ENCODE measurements around the gene NALCN. TPM values are rescaled to one million over a fixed set of nuclear protein-coding genes. Genes with fewer than 3 reads are reported as not detected.

NALCN gene
- total RNA-seq, 1 donor from 2014 or later: not detected

DNA sequence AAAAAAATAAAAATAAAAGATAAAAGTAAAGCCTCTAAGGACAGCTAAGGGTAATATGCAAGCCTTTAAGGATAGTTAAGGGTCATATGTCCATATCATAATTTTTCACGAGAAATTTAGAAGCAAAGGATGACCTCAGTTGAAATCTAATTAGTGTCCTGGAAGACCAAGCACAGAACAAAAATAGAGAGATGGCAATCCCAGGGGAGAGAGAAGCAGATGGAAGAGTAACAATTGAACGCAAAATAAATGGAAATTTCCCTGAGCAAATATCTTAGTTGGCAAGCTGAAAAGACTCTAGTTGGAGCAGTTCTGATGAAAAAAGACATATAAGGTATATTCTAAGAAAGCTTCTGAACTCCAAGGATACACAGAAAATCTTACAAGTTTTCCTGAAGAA is 275.4 kb downstream of the NALCN start:
- no peaks in the 10 kb centered on the region for H3K4me1 Mint-ChIP-seq (ENCODE audit: low read depth)
- H3K27ac Mint-ChIP-seq: no peak overlapping the region
- H3K9me3 Mint-ChIP-seq: no peaks in the 10 kb centered on the region
- intact Hi-C loops (cut with micrococcal nuclease): no loop called here
- H3K27me3 Mint-ChIP-seq (ENCODE audit: insufficient read depth): peaks cover 8% of the 10 kb centered on the region
- DNase-seq (ENCODE audit: low spot score): no peak
- no peaks in the 10 kb centered on the region for H3K36me3 Mint-ChIP-seq (ENCODE audit: low read depth)
- no peak overlapping the region for H3K4me3 Mint-ChIP-seq

DNA sequence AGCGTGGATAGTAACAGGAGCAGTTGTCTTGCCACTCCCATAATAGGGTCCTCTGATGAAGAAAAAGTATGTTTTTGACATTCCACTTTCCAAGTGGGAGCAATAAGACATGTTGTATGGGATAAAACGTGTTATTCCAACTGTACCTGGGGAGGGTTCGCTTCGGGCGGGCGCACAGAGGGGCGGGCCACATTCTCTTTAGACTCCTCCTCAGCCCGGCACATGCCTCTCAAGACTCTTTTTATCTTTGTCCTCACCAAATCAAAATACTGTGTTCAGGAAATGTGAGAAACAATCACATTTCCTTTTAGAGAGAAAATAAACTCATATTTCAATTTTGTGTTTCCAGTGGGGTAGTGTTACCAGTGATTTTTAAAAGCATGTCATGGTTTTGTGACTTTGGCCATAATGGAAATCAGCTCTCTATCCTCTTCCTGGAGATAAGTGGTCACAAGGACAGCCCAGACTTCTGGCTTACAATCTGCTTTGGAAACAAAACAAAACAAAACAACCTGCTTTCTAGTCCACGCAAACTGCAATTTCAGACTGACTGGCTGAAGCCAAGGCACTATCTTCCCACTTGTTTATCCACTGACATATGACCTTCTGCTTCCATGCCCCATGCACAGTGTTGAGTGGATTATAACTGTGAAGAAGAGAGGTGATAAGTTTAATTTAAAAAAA is 276.1 kb downstream of the NALCN start:
- no peaks in the 10 kb centered on the region for H3K4me1 Mint-ChIP-seq (ENCODE audit: low read depth)
- no peak overlapping the region for H3K27ac Mint-ChIP-seq
- peaks cover 8% of the 10 kb centered on the region for H3K27me3 Mint-ChIP-seq (ENCODE audit: insufficient read depth)
- no peaks in the 10 kb centered on the region for H3K36me3 Mint-ChIP-seq (ENCODE audit: low read depth)
- no peaks in the 10 kb centered on the region for H3K9me3 Mint-ChIP-seq
- DNase-seq (ENCODE audit: low spot score): no peak
- intact Hi-C loops (cut with micrococcal nuclease): no loop called here
- no peak overlapping the region for H3K4me3 Mint-ChIP-seq

DNA sequence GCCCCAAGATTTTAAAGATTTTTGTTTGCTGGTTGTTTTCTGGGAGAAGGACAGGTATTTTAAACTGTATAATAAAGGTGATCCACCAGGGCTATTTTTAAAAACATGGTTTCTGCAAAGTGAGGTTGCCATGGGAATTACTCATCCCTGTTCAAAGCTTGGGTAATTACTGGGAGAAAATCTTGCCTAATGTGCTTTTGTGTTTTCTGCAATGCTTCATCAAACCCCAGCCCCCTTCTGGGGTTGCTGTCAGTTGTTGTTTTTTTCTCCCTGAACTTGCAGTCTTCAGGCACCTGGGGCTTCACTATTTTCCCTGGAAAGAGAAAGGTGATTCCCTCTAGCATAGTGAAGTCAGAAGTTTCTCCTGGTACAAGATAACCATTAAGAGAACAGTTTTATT is 277.2 kb downstream of the NALCN start:
- intact Hi-C loops (cut with micrococcal nuclease): no loop called here
- no peak overlapping the region for H3K27ac Mint-ChIP-seq
- H3K4me3 Mint-ChIP-seq: no peak overlapping the region

GRCh38 chr13:101127741-101128353 is 288.5 kb downstream of the NALCN start:
- H3K36me3 Mint-ChIP-seq (ENCODE audit: low read depth): no peaks in the 10 kb centered on the region
- no peak overlapping the region for H3K4me3 Mint-ChIP-seq
- intact Hi-C loops (cut with micrococcal nuclease): loop anchor here (1.0 kb wide), 3 partner anchors 406 to 1472 kb away; no protein-coding TSS in a partner anchor
- no peaks in the 10 kb centered on the region for H3K9me3 Mint-ChIP-seq
- peaks cover 5% of the 10 kb centered on the region for H3K4me1 Mint-ChIP-seq (ENCODE audit: low read depth)
- no peak for DNase-seq (ENCODE audit: low spot score)
- H3K27ac Mint-ChIP-seq: no peak overlapping the region
- peaks cover 11% of the 10 kb centered on the region for H3K27me3 Mint-ChIP-seq (ENCODE audit: insufficient read depth)

More for the DNA sequence above, 277.2 kb downstream of the NALCN start:
- Mint-ChIP-seq H3K4me1 (ENCODE audit: low read depth) (no peaks in the 10 kb centered on the region), H3K36me3 (ENCODE audit: low read depth) (no peaks in the 10 kb centered on the region), H3K9me3 (no peaks in the 10 kb centered on the region), H3K27me3 (ENCODE audit: insufficient read depth) (peaks cover 6% of the 10 kb centered on the region)
- DNase-seq (ENCODE audit: low spot score): no peak

- DNase-seq (ENCODE audit: low spot score): no peak
- peaks cover 4% of the 10 kb centered on the region for H3K4me1 Mint-ChIP-seq (ENCODE audit: low read depth)
- peaks cover 2% of the 10 kb centered on the region for H3K27me3 Mint-ChIP-seq (ENCODE audit: insufficient read depth)
- H3K27ac Mint-ChIP-seq: no peak overlapping the region
- H3K9me3 Mint-ChIP-seq: no peaks in the 10 kb centered on the region
- no peaks in the 10 kb centered on the region for H3K36me3 Mint-ChIP-seq (ENCODE audit: low read depth)
- intact Hi-C loops (cut with micrococcal nuclease): no loop called here
- H3K4me3 Mint-ChIP-seq: no peak overlapping the region
Measured at GRCh38 chr13:101123028-101123427, 293.3 kb downstream of the NALCN start.

- Mint-ChIP-seq H3K27ac (no peak overlapping the region), H3K27me3 (ENCODE audit: insufficient read depth) (peaks cover 2% of the 10 kb centered on the region), H3K4me3 (no peak overlapping the region), H3K4me1 (ENCODE audit: low read depth) (no peaks in the 10 kb centered on the region), H3K36me3 (ENCODE audit: low read depth) (no peaks in the 10 kb centered on the region), H3K9me3 (no peaks in the 10 kb centered on the region)
- no peak for DNase-seq (ENCODE audit: low spot score)
- intact Hi-C loops (cut with micrococcal nuclease): no loop called here
Measured at GRCh38 chr13:101121608-101122007, 294.7 kb downstream of the NALCN start.

GRCh38 chr13:101120007-101120406 is 296.3 kb downstream of the NALCN start:
- Mint-ChIP-seq H3K27ac (no peak overlapping the region), H3K36me3 (ENCODE audit: low read depth) (no peaks in the 10 kb centered on the region), H3K9me3 (no peaks in the 10 kb centered on the region), H3K4me3 (no peak overlapping the region), H3K27me3 (ENCODE audit: insufficient read depth) (peaks cover 2% of the 10 kb centered on the region), H3K4me1 (ENCODE audit: low read depth) (no peaks in the 10 kb centered on the region)
- DNase-seq (ENCODE audit: low spot score): no peak
- intact Hi-C loops (cut with micrococcal nuclease): no loop called here

GRCh38 chr13:101116826-101117225 is 299.5 kb downstream of the NALCN start:
- H3K36me3 Mint-ChIP-seq (ENCODE audit: low read depth): no peaks in the 10 kb centered on the region
- no peak for DNase-seq (ENCODE audit: low spot score)

GRCh38 chr13:101116341-101116740 is 300.0 kb downstream of the NALCN start:
- H3K9me3 Mint-ChIP-seq: no peaks in the 10 kb centered on the region
- intact Hi-C loops (cut with micrococcal nuclease): no loop called here
- no peaks in the 10 kb centered on the region for H3K36me3 Mint-ChIP-seq (ENCODE audit: low read depth)
- H3K27ac Mint-ChIP-seq: no peak overlapping the region
- peaks cover 2% of the 10 kb centered on the region for H3K27me3 Mint-ChIP-seq (ENCODE audit: insufficient read depth)
- no peaks in the 10 kb centered on the region for H3K4me1 Mint-ChIP-seq (ENCODE audit: low read depth)
- no peak for DNase-seq (ENCODE audit: low spot score)
- H3K4me3 Mint-ChIP-seq: no peak overlapping the region

More at GRCh38 chr13:101116826-101117225, 299.5 kb downstream of the NALCN start:
- Mint-ChIP-seq H3K9me3 (no peaks in the 10 kb centered on the region), H3K4me3 (no peak overlapping the region), H3K4me1 (ENCODE audit: low read depth) (no peaks in the 10 kb centered on the region), H3K27ac (no peak overlapping the region), H3K27me3 (ENCODE audit: insufficient read depth) (peaks cover 2% of the 10 kb centered on the region)
- intact Hi-C loops (cut with micrococcal nuclease): no loop called here

- Mint-ChIP-seq H3K4me3 (no peak overlapping the region), H3K36me3 (ENCODE audit: low read depth) (no peaks in the 10 kb centered on the region), H3K9me3 (no peaks in the 10 kb centered on the region), H3K27me3 (ENCODE audit: insufficient read depth) (peaks cover 2% of the 10 kb centered on the region), H3K4me1 (ENCODE audit: low read depth) (no peaks in the 10 kb centered on the region), H3K27ac (no peak overlapping the region)
- intact Hi-C loops (cut with micrococcal nuclease): no loop called here
- no peak for DNase-seq (ENCODE audit: low spot score)
Measured at GRCh38 chr13:101115762-101116171, 300.5 kb downstream of the NALCN start.

- DNase-seq (ENCODE audit: low spot score): no peak
- no peak overlapping the region for H3K27ac Mint-ChIP-seq
- H3K4me1 Mint-ChIP-seq (ENCODE audit: low read depth): no peaks in the 10 kb centered on the region
- no peaks in the 10 kb centered on the region for H3K27me3 Mint-ChIP-seq (ENCODE audit: insufficient read depth)
- no peaks in the 10 kb centered on the region for H3K36me3 Mint-ChIP-seq (ENCODE audit: low read depth)
- intact Hi-C loops (cut with micrococcal nuclease): no loop called here
- no peak overlapping the region for H3K4me3 Mint-ChIP-seq
- H3K9me3 Mint-ChIP-seq: no peaks in the 10 kb centered on the region
Measured at GRCh38 chr13:101111894-101112293, 304.4 kb downstream of the NALCN start.

GRCh38 chr13:101109005-101109404 is 307.3 kb downstream of the NALCN start:
- Mint-ChIP-seq H3K4me3 (no peak overlapping the region), H3K27ac (no peak overlapping the region), H3K9me3 (no peaks in the 10 kb centered on the region), H3K4me1 (ENCODE audit: low read depth) (no peaks in the 10 kb centered on the region), H3K36me3 (ENCODE audit: low read depth) (no peaks in the 10 kb centered on the region), H3K27me3 (ENCODE audit: insufficient read depth) (peaks cover 4% of the 10 kb centered on the region)
- DNase-seq (ENCODE audit: low spot score): no peak
- intact Hi-C loops (cut with micrococcal nuclease): no loop called here

DNA sequence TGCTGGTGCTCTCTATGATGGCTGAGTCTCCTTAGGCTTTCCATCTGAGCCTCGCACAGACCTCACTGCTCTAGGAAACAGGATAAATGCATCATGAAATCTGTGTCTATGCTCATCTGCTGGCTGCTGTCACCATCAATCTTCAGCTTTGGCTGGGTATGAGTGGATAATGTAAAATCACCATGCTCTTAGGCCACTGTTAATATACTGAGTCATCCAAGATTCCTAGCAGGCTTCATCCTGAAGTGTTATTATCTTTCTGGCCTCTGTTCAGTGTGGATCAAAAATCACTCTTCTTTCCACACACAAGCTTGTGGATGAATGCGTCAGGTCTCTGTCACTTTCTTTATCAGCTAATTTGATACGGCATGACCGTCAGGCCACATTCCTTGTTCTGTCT is 317.4 kb downstream of the NALCN start:
- intact Hi-C loops (cut with micrococcal nuclease): no loop called here
- Mint-ChIP-seq H3K27me3 (ENCODE audit: insufficient read depth) (peaks cover 9% of the 10 kb centered on the region), H3K36me3 (ENCODE audit: low read depth) (no peaks in the 10 kb centered on the region), H3K9me3 (no peaks in the 10 kb centered on the region), H3K4me3 (no peak overlapping the region), H3K4me1 (ENCODE audit: low read depth) (no peaks in the 10 kb centered on the region), H3K27ac (no peak overlapping the region)
- DNase-seq (ENCODE audit: low spot score): no peak

Data from activated T-helper 1 cell treated with anti-CD3 and anti-CD28 coated beads, Interleukin-12 subunit alpha, Interleukin-12 subunit beta, Interleukin-2, Interleukin-4 antibody, amounts not matched to agents 30 ng/mL and 10 ng/mL and 1 ng/mL, durations not matched to agents 14 hours and 24 hours and 36 hours (primary cell).